AG04449 (cell line): ENCODE data around the gene COL26A1.

Source experiments
- CTCF ChIA-PET: fragments of 350-600 bp; formaldehyde crosslinking; extraction: SDS; loops from one replicate; lab custom pipeline; 2021; ENCODE audit warnings: antibody characterized with exemption; lab: Yijun Ruan, JAX
- POLR2A ChIA-PET: fragments of 400-600, 350-600 bp; formaldehyde crosslinking; extraction: SDS; loops from one replicate; lab custom pipeline; 2020; ENCODE audit warnings: antibody characterized with exemption, inconsistent platforms; lab: Yijun Ruan, JAX
- DNase-seq: peaks from one replicate; pipeline ENCODE4 v3.0.0-alpha.2; 2010; ENCODE audit warnings: low read depth, low spot score
- H3K4me3 ChIP-seq: 2 replicates; pipeline ENCODE4 v1.5.1; 2011; ENCODE audit warnings: low read depth, mild to moderate bottlenecking, control low read depth, low read length
- TF ChIP-seq, protein P1 (sequence below): IDR thresholded peaks from one replicate; pipeline ENCODE4 v1.5.1; 2011; ENCODE audit warnings: mild to moderate bottlenecking, moderate library complexity, low read length, control low read depth, inconsistent platforms; ENCODE audit not compliant: insufficient read depth; ENCODE audit errors: missing control alignments

Gene COL26A1

DNA sequence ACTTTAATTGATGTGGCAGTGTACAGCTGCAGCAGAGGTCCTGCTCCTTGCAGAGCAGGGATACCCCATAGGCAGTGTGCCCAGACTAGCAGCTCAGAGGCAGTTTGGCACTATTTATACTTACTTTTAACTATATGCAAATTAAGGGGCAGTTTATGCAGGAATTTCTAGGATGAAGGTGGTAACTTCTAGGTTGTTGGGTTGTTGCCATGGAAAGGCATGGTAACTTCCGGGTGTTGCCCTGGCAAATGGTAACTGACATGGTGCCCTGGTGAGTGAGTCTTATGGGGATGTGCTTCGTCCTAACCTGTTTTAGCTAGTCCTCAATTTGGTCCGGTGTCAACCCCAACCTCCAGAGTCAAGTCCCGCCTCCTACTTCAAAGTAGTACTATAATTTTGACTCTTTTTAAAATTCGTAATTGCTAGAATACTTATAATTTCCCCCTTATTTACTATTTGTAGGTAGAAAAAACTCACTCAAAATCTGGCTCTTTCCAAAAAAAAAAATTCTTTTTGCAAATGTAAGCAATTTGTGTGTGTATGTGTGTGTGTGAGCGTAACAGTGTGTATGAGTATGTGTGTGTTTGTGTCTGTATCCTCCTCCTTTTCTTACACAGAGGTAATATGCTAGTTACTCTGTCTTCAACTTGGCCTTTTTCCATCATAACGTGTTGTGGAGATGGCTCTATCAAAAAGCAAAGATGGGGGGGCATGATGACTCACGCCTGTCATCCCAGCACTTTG lies 5.9 kb downstream of the COL26A1 start:
- DNase-seq, result no peak
- ChIA-PET CTCF (interaction anchor here (1.1 to 1.6 kb wide), 2 partner anchors 22 to 43 kb away, joined by 3 to 8 read pairs; no protein-coding TSS in a partner anchor), POLR2A (no interaction called here)
- no peak overlapping the region for H3K4me3 ChIP-seq
- TF ChIP-seq, protein P1, sequence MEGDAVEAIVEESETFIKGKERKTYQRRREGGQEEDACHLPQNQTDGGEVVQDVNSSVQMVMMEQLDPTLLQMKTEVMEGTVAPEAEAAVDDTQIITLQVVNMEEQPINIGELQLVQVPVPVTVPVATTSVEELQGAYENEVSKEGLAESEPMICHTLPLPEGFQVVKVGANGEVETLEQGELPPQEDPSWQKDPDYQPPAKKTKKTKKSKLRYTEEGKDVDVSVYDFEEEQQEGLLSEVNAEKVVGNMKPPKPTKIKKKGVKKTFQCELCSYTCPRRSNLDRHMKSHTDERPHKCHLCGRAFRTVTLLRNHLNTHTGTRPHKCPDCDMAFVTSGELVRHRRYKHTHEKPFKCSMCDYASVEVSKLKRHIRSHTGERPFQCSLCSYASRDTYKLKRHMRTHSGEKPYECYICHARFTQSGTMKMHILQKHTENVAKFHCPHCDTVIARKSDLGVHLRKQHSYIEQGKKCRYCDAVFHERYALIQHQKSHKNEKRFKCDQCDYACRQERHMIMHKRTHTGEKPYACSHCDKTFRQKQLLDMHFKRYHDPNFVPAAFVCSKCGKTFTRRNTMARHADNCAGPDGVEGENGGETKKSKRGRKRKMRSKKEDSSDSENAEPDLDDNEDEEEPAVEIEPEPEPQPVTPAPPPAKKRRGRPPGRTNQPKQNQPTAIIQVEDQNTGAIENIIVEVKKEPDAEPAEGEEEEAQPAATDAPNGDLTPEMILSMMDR, result no peak

DNA sequence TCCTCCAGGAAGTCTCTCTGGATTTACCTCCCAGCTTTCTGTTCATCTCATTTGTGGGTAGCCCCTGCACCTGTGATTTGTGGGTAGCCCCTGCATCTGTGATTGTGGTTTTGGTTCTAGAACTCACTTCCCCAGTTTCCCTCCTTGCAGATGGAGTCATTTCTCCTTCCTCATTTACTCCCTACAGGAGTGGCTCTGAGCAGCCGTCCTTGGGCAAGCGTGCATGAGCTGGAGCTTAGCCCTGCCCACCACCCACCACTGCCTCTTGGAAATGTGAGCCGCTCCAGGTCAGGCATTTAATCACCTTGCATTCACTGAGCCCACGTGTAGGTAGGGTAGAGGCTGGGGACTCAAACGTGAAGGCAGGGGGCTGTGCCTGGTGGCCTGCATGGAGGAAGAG lies 8.2 kb downstream of the COL26A1 start:
- ChIA-PET CTCF (interaction anchor here (1.3 kb wide), 1 partner anchor 168 kb away, joined by 3 read pairs; no protein-coding TSS in a partner anchor), POLR2A (no interaction called here)
- TF ChIP-seq, protein P1, result no peak
- DNase-seq, result no peak
- H3K4me3 ChIP-seq, result no peak overlapping the region

DNA sequence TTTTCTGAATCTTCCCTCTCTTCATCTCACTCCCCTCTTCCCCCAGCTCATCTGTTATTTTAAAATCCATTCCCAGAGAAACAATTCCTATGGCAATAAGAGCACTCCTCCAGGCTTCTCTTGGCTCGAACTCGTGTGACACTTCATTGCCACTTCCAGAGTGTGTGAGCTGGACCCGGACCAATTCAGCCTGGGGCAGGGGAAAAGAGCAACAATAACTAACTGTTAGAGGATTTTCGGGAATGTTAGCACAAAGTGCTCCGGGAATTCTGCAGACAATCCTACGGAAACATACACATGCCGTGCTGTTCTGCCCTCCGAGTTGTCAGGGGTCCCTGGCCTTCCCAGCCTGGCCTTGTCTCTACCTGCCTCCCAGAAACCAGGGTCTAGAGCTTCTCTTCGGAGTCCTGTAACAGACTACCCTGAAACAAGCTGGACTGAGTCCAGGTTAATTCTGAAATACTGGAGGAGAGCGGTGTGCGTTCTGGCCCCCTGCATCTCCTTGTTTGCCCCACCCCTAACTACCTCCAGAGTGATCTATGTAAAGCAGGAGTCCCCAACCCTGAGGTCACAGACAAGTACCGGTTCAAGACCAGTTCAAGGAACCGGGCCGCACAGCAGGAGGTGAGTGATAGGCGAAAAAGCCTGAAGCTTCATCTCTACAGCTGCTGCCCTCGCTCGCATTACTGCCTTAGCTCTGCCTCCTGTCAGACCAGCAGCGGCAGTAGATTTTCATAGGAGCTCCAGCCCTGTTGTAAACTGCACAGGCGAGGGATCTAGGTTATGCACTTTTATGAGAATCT lies 11.3 kb downstream of the COL26A1 start:
- no peak for DNase-seq
- ChIA-PET POLR2A (no interaction called here), CTCF (interaction anchor here (1.4 to 4.4 kb wide), 3 partner anchors 9 to 37 kb away, joined by 3 to 52 read pairs (median 8); partner anchors contain the start of gene COL26A1)
- TF ChIP-seq, protein P1, result no peak
- no peak overlapping the region for H3K4me3 ChIP-seq

DNA sequence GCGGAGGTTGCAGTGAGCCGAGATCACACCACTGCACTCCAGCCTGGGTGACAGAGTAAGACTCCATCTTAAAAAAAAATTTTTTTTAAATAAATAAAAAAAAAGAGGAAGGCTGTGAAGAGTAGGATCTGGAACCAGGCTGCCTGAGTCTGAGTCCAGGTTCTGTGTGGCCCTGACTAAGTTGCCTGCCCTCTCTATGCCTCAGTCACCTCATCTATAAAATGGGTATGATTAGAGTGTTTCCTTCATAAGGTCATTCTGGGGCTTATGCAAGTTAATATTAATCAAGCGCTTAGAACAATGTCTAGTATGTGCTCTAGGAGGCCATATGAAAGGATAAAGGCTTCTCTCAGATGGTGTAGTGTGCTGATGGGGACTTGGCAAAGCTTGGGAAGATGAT lies 12.3 kb downstream of the COL26A1 start:
- POLR2A ChIA-PET, result no interaction called here
- DNase-seq, result no peak
- TF ChIP-seq, protein P1, result no peak
- CTCF ChIA-PET, result interaction anchor here (4.4 kb wide), 1 partner anchor 12 kb away, joined by 52 read pairs; the partner anchor contains the start of gene COL26A1
- no peak overlapping the region for H3K4me3 ChIP-seq

DNA sequence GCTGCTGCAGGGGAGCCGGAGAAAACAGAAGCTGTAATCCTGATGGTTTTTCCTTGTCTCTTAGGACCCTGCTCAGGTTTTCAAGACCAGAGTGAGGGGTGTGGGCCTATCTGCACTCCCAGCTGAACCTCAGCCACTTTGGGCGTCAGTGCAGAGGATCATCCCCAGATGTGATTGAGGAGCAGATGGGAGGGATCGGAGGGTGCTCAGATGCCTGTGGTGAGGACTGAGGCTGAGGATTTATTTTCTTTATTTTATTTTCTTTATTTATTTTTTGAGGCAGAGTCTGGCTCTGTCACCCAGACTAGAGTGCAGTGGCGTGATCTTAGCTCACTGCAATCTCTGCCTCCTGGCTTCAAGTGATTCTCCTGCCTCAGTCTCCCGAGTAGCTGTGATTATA lies 13.9 kb downstream of the COL26A1 start:
- DNase-seq, result no peak
- POLR2A ChIA-PET, result no interaction called here
- TF ChIP-seq, protein P1, result no peak
- no peak overlapping the region for H3K4me3 ChIP-seq
- CTCF ChIA-PET, result interaction anchor here (1.3 to 3.5 kb wide), 3 partner anchors 12 to 64 kb away, joined by 4 to 20 read pairs (median 8); no protein-coding TSS in a partner anchor

DNA sequence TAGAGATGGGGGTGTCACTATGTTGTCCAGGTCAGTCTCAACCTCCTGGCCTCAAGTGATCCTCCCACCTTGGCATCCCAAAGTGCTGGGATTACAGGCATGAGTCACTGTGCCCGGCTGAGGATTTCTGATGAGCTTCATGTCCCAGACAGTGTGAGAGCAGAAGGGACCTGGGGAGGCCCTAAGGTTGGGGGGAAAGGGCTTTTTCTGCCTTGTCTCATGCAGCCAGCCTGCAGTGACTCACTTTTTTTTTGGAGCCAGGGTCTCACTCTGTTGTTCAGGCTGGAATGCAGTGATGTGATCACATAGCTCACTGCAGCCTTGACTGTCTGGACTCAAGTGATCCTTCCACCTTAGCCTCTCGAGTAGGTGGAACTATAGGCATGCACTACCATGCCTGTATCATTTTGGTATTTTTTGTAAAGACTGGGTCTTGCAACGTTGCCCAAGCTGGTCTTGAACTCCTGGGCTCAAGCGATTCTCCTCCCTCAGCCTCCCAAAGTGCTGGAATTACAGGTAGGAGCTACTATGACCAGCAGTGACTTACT lies 14.6 kb downstream of the COL26A1 start:
- no peak overlapping the region for H3K4me3 ChIP-seq
- ChIA-PET CTCF (interaction anchor here (0.6 to 3.5 kb wide), 4 partner anchors 13 to 234 kb away, joined by 3 to 20 read pairs (median 6); no protein-coding TSS in a partner anchor), POLR2A (no interaction called here)
- TF ChIP-seq, protein P1, result no peak
- DNase-seq, result no peak
